Neural cell (in vitro differentiated cells): ENCODE results near the gene TMEM101. TPM values are rescaled to one million over a fixed set of nuclear protein-coding genes. Genes with fewer than 3 reads are reported as not detected.
"Not testable (repeated sequence)": the region's sequence is repeated elsewhere in the genome, so short reads cannot be mapped to it uniquely, and the experiment has no call there.

Source experiments
- H2AFZ ChIP-seq: fragments of 200-600, 300-800 bp; sonication (generic), shearing (Covaris generic); 2 replicates; pipeline ENCODE4 v1.6.0; 2014; ENCODE audit warnings: low read depth, mild to moderate bottlenecking, antibody characterized with exemption, low read length, moderate library complexity
- H3F3A ChIP-seq: fragments of 200-600 bp; shearing (Covaris generic); 2 replicates; pipeline ENCODE4 v1.6.1; 2016; ENCODE audit warnings: mild to moderate bottlenecking, moderate library complexity, mixed read lengths, antibody characterized with exemption, low read length; ENCODE audit not compliant: insufficient read depth, poor library complexity, severe bottlenecking
- H3K27ac ChIP-seq: fragments of 200-600, 300-800 bp; sonication (generic), shearing (Covaris generic); 2 replicates; pipeline ENCODE4 v1.5.1; 2014; ENCODE audit warnings: mild to moderate bottlenecking, low read length, moderate library complexity
- H3K27me3 ChIP-seq: fragments of 300-800, 200-600 bp; sonication (generic), shearing (Covaris generic); 2 replicates; pipeline ENCODE4 v1.6.0; 2014; ENCODE audit warnings: mild to moderate bottlenecking, low read depth, low read length, moderate library complexity; ENCODE audit not compliant: insufficient read depth
- H3K36me3 ChIP-seq: fragments of 300-800, 200-600 bp; sonication (generic), shearing (Covaris generic); 2 replicates; pipeline ENCODE4 v1.5.1; 2014; ENCODE audit warnings: mild to moderate bottlenecking, antibody characterized with exemption, low read length, moderate library complexity; ENCODE audit not compliant: insufficient read depth
- H3K4me2 ChIP-seq: fragments of 300-800, 200-600 bp; sonication (generic), shearing (Covaris generic); 2 replicates; pipeline ENCODE4 v1.6.0; 2014; ENCODE audit warnings: mild to moderate bottlenecking, low read length
- H3K4me3 ChIP-seq: fragments of 300-800, 200-600 bp; sonication (generic), shearing (Covaris generic); 2 replicates; pipeline ENCODE4 v1.5.1; 2014; ENCODE audit warnings: mild to moderate bottlenecking, low read length, moderate library complexity
- H3K79me2 ChIP-seq: fragments of 200-600 bp; shearing (Covaris generic); replicated peaks from 2 replicates; pipeline ENCODE4 v1.6.0; 2014; ENCODE audit warnings: mild to moderate bottlenecking, low read length, moderate library complexity; ENCODE audit not compliant: insufficient read depth
- H3K9ac ChIP-seq: fragments of 300-800, 200-600 bp; sonication (generic), shearing (Covaris generic); 2 replicates; pipeline ENCODE4 v1.6.1; 2016; ENCODE audit warnings: mild to moderate bottlenecking, low read length, mixed read lengths
- H3K9me2 ChIP-seq: fragments of 200-600 bp; shearing (Covaris generic); 2 replicates; pipeline ENCODE4 v1.6.1; 2016; ENCODE audit warnings: mild to moderate bottlenecking, low read length, mixed read lengths; ENCODE audit not compliant: insufficient read depth
- H3K9me3 ChIP-seq: fragments of 200-600, 300-800 bp; sonication (generic), shearing (Covaris generic); 2 replicates; pipeline ENCODE4 v1.6.1; 2016; ENCODE audit warnings: mild to moderate bottlenecking, mixed run types, low read length, moderate library complexity, mixed read lengths
- H4K20me1 ChIP-seq: fragments of 200-600 bp; shearing (Covaris generic); 2 replicates; pipeline ENCODE4 v1.6.1; 2016; ENCODE audit warnings: mild to moderate bottlenecking, mixed run types; ENCODE audit not compliant: insufficient read depth
- EP300 ChIP-seq: fragments of 450-650 bp; conservative IDR thresholded peaks from 2 replicates; pipeline ENCODE4 v1.6.1; 2014; ENCODE audit warnings: antibody characterized with exemption, mild to moderate bottlenecking, moderate library complexity; ENCODE audit not compliant: poor library complexity, severe bottlenecking
- EZH2 ChIP-seq: fragments of 200-600, 300-800 bp; shearing (Covaris generic), sonication (generic); IDR thresholded peaks from 2 replicates; pipeline ENCODE4 v1.6.1; 2014; ENCODE audit warnings: antibody characterized with exemption, low read length, borderline replicate concordance, mild to moderate bottlenecking; ENCODE audit not compliant: insufficient read depth, poor library complexity, severe bottlenecking
- MXI1 ChIP-seq: fragments of 450-650 bp; conservative IDR thresholded peaks from 2 replicates; pipeline ENCODE4 v1.6.1; 2014; ENCODE audit warnings: antibody characterized with exemption, mild to moderate bottlenecking; ENCODE audit not compliant: poor library complexity, severe bottlenecking
- POLR2AphosphoS5 ChIP-seq: IDR thresholded peaks from 2 replicates; pipeline ENCODE4 v1.6.1; 2012
- RAD21 ChIP-seq: fragments of 450-650 bp; conservative IDR thresholded peaks from 2 replicates; pipeline ENCODE4 v1.6.1; 2014; ENCODE audit warnings: antibody characterized with exemption, mild to moderate bottlenecking, moderate library complexity
- SMC3 ChIP-seq: fragments of 450-650 bp; conservative IDR thresholded peaks from 2 replicates; pipeline ENCODE4 v1.6.1; 2014; ENCODE audit warnings: antibody characterized with exemption, mild to moderate bottlenecking, moderate library complexity; ENCODE audit not compliant: poor library complexity
- TAF1 ChIP-seq: IDR thresholded peaks from 2 replicates; pipeline ENCODE4 v1.6.1; 2012; ENCODE audit warnings: low read depth
- polyA plus RNA-seq: library from polyadenylated mRNA; depleted of rRNA; stranded (reverse); fragments of >200 nt; gene quantifications from 2 replicates; pipeline ENCODE4 v1.2.3, GENCODE V29; 2014
- TF ChIP-seq, protein P1 (sequence below): fragments of 450-650 bp; IDR thresholded peaks from 2 replicates; pipeline ENCODE4 v1.5.1; 2014; ENCODE audit warnings: antibody characterized with exemption, mild to moderate bottlenecking, moderate library complexity; ENCODE audit not compliant: poor library complexity, severe bottlenecking
- TF ChIP-seq, protein P2 (sequence below): IDR thresholded peaks from 2 replicates; pipeline ENCODE4 v1.6.1; 2012; ENCODE audit warnings: borderline replicate concordance

Gene TMEM101
- polyA plus RNA-seq, 1 donor from 2014 or later: 59.3 TPM

DNA sequence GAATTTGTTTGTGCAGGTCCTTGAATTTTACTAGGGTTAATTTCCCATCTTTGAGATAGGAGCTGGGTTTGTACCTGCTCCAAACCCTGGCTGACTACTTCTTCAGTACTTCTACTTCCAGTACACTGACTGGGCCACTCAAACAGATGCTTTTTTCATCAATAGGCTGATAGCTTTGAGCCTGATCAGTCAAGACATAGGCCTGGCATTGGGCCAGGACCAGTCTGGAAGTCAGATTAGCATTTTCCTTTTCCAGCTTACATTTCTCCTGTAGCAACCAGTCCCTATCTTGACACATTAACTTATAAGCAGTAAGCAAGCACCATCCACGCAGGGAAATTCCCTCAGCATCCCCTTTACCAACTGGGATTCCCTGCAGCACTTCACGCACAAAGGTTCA is 7.5 kb upstream of the TMEM101 start:
- Histone ChIP-seq H3K27ac (no peak overlapping the region), H3K27me3 (no peaks in the 10 kb centered on the region), H4K20me1 (no peaks in the 10 kb centered on the region), H3K4me2 (no peak overlapping the region), H3K9me3 (no peaks in the 10 kb centered on the region), H3K79me2 (no peaks in the 10 kb centered on the region), H3F3A (no peaks in the 10 kb centered on the region), H3K9me2 (no peaks in the 10 kb centered on the region), H3K36me3 (no peaks in the 10 kb centered on the region), H2AFZ (no peak overlapping the region), H3K4me3 (no peak overlapping the region), H3K9ac (no peak overlapping the region)
- TF ChIP-seq, protein P1, sequence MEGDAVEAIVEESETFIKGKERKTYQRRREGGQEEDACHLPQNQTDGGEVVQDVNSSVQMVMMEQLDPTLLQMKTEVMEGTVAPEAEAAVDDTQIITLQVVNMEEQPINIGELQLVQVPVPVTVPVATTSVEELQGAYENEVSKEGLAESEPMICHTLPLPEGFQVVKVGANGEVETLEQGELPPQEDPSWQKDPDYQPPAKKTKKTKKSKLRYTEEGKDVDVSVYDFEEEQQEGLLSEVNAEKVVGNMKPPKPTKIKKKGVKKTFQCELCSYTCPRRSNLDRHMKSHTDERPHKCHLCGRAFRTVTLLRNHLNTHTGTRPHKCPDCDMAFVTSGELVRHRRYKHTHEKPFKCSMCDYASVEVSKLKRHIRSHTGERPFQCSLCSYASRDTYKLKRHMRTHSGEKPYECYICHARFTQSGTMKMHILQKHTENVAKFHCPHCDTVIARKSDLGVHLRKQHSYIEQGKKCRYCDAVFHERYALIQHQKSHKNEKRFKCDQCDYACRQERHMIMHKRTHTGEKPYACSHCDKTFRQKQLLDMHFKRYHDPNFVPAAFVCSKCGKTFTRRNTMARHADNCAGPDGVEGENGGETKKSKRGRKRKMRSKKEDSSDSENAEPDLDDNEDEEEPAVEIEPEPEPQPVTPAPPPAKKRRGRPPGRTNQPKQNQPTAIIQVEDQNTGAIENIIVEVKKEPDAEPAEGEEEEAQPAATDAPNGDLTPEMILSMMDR: no peak

DNA sequence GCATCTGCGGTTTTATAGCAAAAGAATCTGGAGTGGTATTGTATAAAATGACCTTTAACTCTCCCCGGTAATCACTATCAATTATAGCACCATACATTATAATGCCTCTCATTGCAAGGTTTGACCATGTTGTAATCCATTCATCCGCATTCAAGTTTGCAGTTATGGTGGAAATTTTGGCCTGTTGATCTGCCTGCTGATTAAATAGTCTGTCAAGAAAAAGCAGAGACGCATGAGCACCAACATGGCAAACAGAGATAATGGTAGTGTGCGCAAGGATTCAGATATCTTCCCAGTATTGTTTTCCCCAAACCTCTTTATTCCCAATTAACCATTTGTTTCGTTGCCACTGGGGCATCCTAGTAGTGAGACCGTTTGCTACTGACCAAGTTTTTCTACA is 6.5 kb upstream of the TMEM101 start:
- H3K9me3 ChIP-seq, H3K9me2 ChIP-seq, H3K27me3 ChIP-seq, H3K27ac ChIP-seq, H3K9ac ChIP-seq, H3K36me3 ChIP-seq, H3F3A ChIP-seq, H3K4me2 ChIP-seq, H3K79me2 ChIP-seq, H3K4me3 ChIP-seq, H4K20me1 ChIP-seq, H2AFZ ChIP-seq: not testable (repeated sequence)

DNA sequence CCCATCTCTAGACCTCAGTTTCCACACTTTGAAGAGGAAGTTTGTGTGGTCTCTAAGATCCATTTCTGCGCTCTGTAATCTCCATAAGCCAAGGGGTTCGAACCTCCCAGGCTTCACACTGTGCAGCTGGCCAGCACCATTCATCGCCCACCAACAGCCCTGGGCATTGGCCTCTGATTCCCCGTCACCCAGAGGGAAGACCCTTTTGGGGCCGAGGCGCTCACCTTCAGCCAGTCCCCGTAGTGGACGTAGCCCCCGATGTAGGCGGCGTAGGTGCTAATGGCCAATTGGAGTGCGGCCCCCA is 678 bp downstream of the TMEM101 start:
- Histone ChIP-seq H2AFZ (peak overlapping the region; percentile 65), H3K27me3 (no peaks in the 10 kb centered on the region), H3K9me3 (no peaks in the 10 kb centered on the region), H3K79me2 (no peaks in the 10 kb centered on the region), H3K27ac (peak overlapping the region; percentile 74), H3F3A (no peaks in the 10 kb centered on the region), H3K4me3 (peak overlapping the region; percentile 77), H3K9me2 (no peaks in the 10 kb centered on the region), H3K9ac (peak overlapping the region; percentile 82), H3K36me3 (no peaks in the 10 kb centered on the region), H3K4me2 (peak overlapping the region; percentile 56), H4K20me1 (no peaks in the 10 kb centered on the region)
- TF ChIP-seq TAF1 (no peak), SMC3 (no peak), EZH2 (no peak), MXI1 (no peak), RAD21 (no peak), EP300 (no peak), POLR2AphosphoS5 (no peak)
- TF ChIP-seq, protein P2, sequence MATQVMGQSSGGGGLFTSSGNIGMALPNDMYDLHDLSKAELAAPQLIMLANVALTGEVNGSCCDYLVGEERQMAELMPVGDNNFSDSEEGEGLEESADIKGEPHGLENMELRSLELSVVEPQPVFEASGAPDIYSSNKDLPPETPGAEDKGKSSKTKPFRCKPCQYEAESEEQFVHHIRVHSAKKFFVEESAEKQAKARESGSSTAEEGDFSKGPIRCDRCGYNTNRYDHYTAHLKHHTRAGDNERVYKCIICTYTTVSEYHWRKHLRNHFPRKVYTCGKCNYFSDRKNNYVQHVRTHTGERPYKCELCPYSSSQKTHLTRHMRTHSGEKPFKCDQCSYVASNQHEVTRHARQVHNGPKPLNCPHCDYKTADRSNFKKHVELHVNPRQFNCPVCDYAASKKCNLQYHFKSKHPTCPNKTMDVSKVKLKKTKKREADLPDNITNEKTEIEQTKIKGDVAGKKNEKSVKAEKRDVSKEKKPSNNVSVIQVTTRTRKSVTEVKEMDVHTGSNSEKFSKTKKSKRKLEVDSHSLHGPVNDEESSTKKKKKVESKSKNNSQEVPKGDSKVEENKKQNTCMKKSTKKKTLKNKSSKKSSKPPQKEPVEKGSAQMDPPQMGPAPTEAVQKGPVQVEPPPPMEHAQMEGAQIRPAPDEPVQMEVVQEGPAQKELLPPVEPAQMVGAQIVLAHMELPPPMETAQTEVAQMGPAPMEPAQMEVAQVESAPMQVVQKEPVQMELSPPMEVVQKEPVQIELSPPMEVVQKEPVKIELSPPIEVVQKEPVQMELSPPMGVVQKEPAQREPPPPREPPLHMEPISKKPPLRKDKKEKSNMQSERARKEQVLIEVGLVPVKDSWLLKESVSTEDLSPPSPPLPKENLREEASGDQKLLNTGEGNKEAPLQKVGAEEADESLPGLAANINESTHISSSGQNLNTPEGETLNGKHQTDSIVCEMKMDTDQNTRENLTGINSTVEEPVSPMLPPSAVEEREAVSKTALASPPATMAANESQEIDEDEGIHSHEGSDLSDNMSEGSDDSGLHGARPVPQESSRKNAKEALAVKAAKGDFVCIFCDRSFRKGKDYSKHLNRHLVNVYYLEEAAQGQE: no peak
- TF ChIP-seq, protein P1: no peak
